HepG2 (cell line): ENCODE results near the gene ATP5MG. TPM values are rescaled to one million over a fixed set of nuclear protein-coding genes. Genes with fewer than 3 reads are reported as not detected.

Source experiments
- AKNA ChIP-seq: sonication (generic); formaldehyde crosslinking; IDR thresholded peaks from 2 replicates; pipeline ENCODE4 v1.4.0; 2020; ENCODE audit warnings: missing genetic modification reagents, borderline replicate concordance
- DNMT1 ChIP-seq: sonication (generic); formaldehyde crosslinking; IDR thresholded peaks from 2 replicates; pipeline ENCODE4 v1.5.1; 2020; ENCODE audit warnings: mild to moderate bottlenecking, missing genetic modification reagents
- KLF15 ChIP-seq: sonication (generic); formaldehyde crosslinking; IDR thresholded peaks from 2 replicates; pipeline ENCODE4 v1.8.1; 2023; ENCODE audit warnings: borderline replicate concordance, mild to moderate bottlenecking, inconsistent platforms, missing genetic modification reagents, mixed read lengths
- MTA1 ChIP-seq: sonication (generic); formaldehyde crosslinking; IDR thresholded peaks from 2 replicates; pipeline ENCODE4 v1.4.0; 2020; ENCODE audit warnings: missing genetic modification reagents, mild to moderate bottlenecking, borderline replicate concordance
- NFIC ChIP-seq: IDR thresholded peaks from 2 replicates; pipeline ENCODE4 v1.6.1; 2012; ENCODE audit warnings: mild to moderate bottlenecking, low read length, inconsistent platforms
- RFX3 ChIP-seq: IDR thresholded peaks from 2 replicates; pipeline ENCODE4 v1.6.1; 2016; ENCODE audit warnings: missing biosample characterization, missing genetic modification reagents
- SIX4 ChIP-seq: sonication (generic); formaldehyde crosslinking; IDR thresholded peaks from 2 replicates; pipeline ENCODE4 v1.4.0; 2020; ENCODE audit warnings: missing genetic modification reagents
- THYN1 ChIP-seq: sonication (generic); formaldehyde crosslinking; IDR thresholded peaks from 2 replicates; pipeline ENCODE4 v1.8.1; 2023; ENCODE audit warnings: low read depth, mild to moderate bottlenecking, moderate library complexity, missing genetic modification reagents, borderline replicate concordance
- ZNF180 ChIP-seq: sonication (generic); formaldehyde crosslinking; IDR thresholded peaks from 2 replicates; pipeline ENCODE4 v1.4.0; 2020; ENCODE audit warnings: low read depth, missing genetic modification reagents, borderline replicate concordance
- ZNF224 ChIP-seq: sonication (generic); formaldehyde crosslinking; IDR thresholded peaks from 2 replicates; pipeline ENCODE4 v1.5.0; 2020; ENCODE audit warnings: mild to moderate bottlenecking, missing genetic modification reagents
- ZNF232 ChIP-seq: sonication (generic); formaldehyde crosslinking; IDR thresholded peaks from 2 replicates; pipeline ENCODE4 v1.4.0; 2020; ENCODE audit warnings: missing genetic modification reagents, borderline replicate concordance
- ZNF354B ChIP-seq: sonication (generic); formaldehyde crosslinking; IDR thresholded peaks from 2 replicates; pipeline ENCODE4 v1.8.0; 2022; ENCODE audit warnings: mild to moderate bottlenecking, missing genetic modification reagents
- ZNF549 ChIP-seq: sonication (generic); formaldehyde crosslinking; IDR thresholded peaks from 2 replicates; pipeline ENCODE4 v1.5.0; 2020; ENCODE audit warnings: missing genetic modification reagents
- ZNF556 ChIP-seq: sonication (generic); formaldehyde crosslinking; IDR thresholded peaks from 2 replicates; pipeline ENCODE4 v1.4.0; 2020; ENCODE audit warnings: mild to moderate bottlenecking, missing genetic modification reagents, borderline replicate concordance
- ZNF614 ChIP-seq: IDR thresholded peaks from 2 replicates; pipeline ENCODE4 v1.6.1; 2018; ENCODE audit warnings: missing biosample characterization, missing genetic modification reagents, inconsistent platforms, borderline replicate concordance
- ZNF709 ChIP-seq: sonication (generic); formaldehyde crosslinking; IDR thresholded peaks from 2 replicates; pipeline ENCODE4 v1.5.0; 2020; ENCODE audit warnings: mild to moderate bottlenecking, missing genetic modification reagents
- ZNF790 ChIP-seq: sonication (generic); formaldehyde crosslinking; IDR thresholded peaks from 2 replicates; pipeline ENCODE4 v1.8.0; 2022; ENCODE audit warnings: missing genetic modification reagents, mild to moderate bottlenecking, borderline replicate concordance
- polyA plus RNA-seq, 8 experiments: library from polyadenylated mRNA; depleted of rRNA in 3 of 8; stranded (reverse) in 7 of 8; unstranded in 1 of 8; fragments of >200 nt; fragmentation: Illumina TruSeq in 4 of 8; extraction: Trizol in 4 of 8; gene quantifications; 2 replicates each; pipeline versions ENCODE4 v1.2.1 to v1.2.3, GENCODE V29; 2011 to 2016; ENCODE audit warnings: low read depth in 4 of 8, missing spikeins in 1 of 8, mixed read lengths in 1 of 8; ENCODE audit not compliant: insufficient read depth in 1 of 8
- total RNA-seq, 5 experiments: library from RNA; depleted of rRNA; stranded (reverse); fragments of >200 nt; fragmentation: Illumina TruSeq; extraction: Trizol; gene quantifications; 2 replicates each; pipeline ENCODE4 v1.2.3, GENCODE V29; 2016; ENCODE audit warnings: low read depth in 1 of 5
- TF ChIP-seq, protein P1 (sequence below): sonication (generic); formaldehyde crosslinking; IDR thresholded peaks from 2 replicates; pipeline ENCODE4 v1.5.1; 2020; ENCODE audit warnings: missing genetic modification reagents, mild to moderate bottlenecking, borderline replicate concordance

ATP5MG gene
- total and polyA plus RNA-seq, 2 of the 13 experiments (the other 11 are each of a cell fraction or from before 2014, with no cell fraction given): 260 to 320 TPM

GRCh38 chr11:118434553-118435289, 33.3 kb downstream of the ATP5MG start (continued):
- TF ChIP-seq RFX3 (CRISPR knock-in tag) (no peak), SIX4 (CRISPR knock-in tag) (no peak), ZNF614 (CRISPR knock-in tag) (no peak), ZNF790 (CRISPR knock-in tag) (no peak), KLF15 (no peak), THYN1 (CRISPR knock-in tag) (no peak), ZNF556 (CRISPR knock-in tag) (0 out of 2 replicates have a peak, but pooled peaks have one; percentile 45), ZNF232 (CRISPR knock-in tag) (0 out of 2 replicates have a peak, but pooled peaks have one; percentile 35), AKNA (CRISPR knock-in tag) (no peak), MTA1 (CRISPR knock-in tag) (peak; percentile 65; the same call in 1 of the 2 replicates), ZNF709 (CRISPR knock-in tag) (no peak; the same call in 1 of the 2 replicates), ZNF549 (CRISPR knock-in tag) (no peak), ZNF354B (no peak), NFIC (no peak), ZNF224 (CRISPR knock-in tag) (no peak), DNMT1 (peak; percentile 63; the same call in 1 of the 2 replicates), ZNF180 (CRISPR knock-in tag) (no peak)
- TF ChIP-seq, protein P1, sequence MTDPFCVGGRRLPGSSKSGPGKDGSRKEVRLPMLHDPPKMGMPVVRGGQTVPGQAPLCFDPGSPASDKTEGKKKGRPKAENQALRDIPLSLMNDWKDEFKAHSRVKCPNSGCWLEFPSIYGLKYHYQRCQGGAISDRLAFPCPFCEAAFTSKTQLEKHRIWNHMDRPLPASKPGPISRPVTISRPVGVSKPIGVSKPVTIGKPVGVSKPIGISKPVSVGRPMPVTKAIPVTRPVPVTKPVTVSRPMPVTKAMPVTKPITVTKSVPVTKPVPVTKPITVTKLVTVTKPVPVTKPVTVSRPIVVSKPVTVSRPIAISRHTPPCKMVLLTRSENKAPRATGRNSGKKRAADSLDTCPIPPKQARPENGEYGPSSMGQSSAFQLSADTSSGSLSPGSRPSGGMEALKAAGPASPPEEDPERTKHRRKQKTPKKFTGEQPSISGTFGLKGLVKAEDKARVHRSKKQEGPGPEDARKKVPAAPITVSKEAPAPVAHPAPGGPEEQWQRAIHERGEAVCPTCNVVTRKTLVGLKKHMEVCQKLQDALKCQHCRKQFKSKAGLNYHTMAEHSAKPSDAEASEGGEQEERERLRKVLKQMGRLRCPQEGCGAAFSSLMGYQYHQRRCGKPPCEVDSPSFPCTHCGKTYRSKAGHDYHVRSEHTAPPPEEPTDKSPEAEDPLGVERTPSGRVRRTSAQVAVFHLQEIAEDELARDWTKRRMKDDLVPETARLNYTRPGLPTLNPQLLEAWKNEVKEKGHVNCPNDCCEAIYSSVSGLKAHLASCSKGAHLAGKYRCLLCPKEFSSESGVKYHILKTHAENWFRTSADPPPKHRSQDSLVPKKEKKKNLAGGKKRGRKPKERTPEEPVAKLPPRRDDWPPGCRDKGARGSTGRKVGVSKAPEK (CRISPR knock-in tag): no peak
